ENCODE measurements around the gene CLDN6.
A peak's percentile ranks its signal among the peaks of the same experiment; 100 is the strongest.
"Not testable (repeated sequence)": the region's sequence is repeated elsewhere in the genome, so short reads cannot be mapped to it uniquely, and the experiment has no call there.

The CLDN6 gene

GRCh38 chr16:3017794-3018506 is at the start of gene CLDN6:
TSS of gene CLDN6 (minus strand) at chr16:3018183. CDS start at chr16:3016021, 2,162 bp downstream.
- DNase-seq, result no peak

- no peak for DNase-seq
These were observed 48.4 kb upstream of the CLDN6 start for GRCh38 chr16:3066440-3066748.

GRCh38 chr16:3065742-3066439 is 47.9 kb upstream of the CLDN6 start:
- no peak for DNase-seq

- no peak for DNase-seq
These were observed 47.2 kb upstream of the CLDN6 start, which contains the start of gene IL32 for GRCh38 chr16:3065069-3065741. TSS of gene IL32 (plus strand) at chr16:3065640. CDS start at chr16:3065812, 172 bp downstream.

- no peak for DNase-seq
These were observed 45.8 kb upstream of the CLDN6 start for GRCh38 chr16:3063625-3064386.

GRCh38 chr16:3062553-3062952 is 44.6 kb upstream of the CLDN6 start:
- no peak for DNase-seq

- no peak for DNase-seq
These were observed 42.5 kb upstream of the CLDN6 start for GRCh38 chr16:3060339-3061127.

- DNase-seq, result no peak
These were observed 41.8 kb upstream of the CLDN6 start for GRCh38 chr16:3059723-3060242.

GRCh38 chr16:3059041-3059722 is 41.2 kb upstream of the CLDN6 start:
- peak; percentile 82 for DNase-seq

- DNase-seq, result peak; percentile 48
These were observed 40.4 kb upstream of the CLDN6 start for GRCh38 chr16:3058139-3059030.

GRCh38 chr16:3057181-3058138 is 39.5 kb upstream of the CLDN6 start:
- no peak for DNase-seq

GRCh38 chr16:3056336-3057180 is 38.6 kb upstream of the CLDN6 start:
- DNase-seq, result no peak

- not testable (repeated sequence) for DNase-seq
These were observed 37.7 kb upstream of the CLDN6 start for GRCh38 chr16:3055734-3056115.

- DNase-seq, result no peak
These were observed 37.2 kb upstream of the CLDN6 start for GRCh38 chr16:3054965-3055733.

GRCh38 chr16:3053330-3053710 is 35.3 kb upstream of the CLDN6 start:
- DNase-seq, result not testable (repeated sequence)

GRCh38 chr16:3052571-3053329 is 34.8 kb upstream of the CLDN6 start:
- DNase-seq, result not testable (repeated sequence)

- DNase-seq, result no peak
These were observed 33.5 kb upstream of the CLDN6 start for GRCh38 chr16:3051494-3051893.

All from NCI-H146 (cell line).